Fibroblast of mammary gland (primary cell): ENCODE results near the gene GPR153.

Source experiments
- DNase-seq: peaks from one replicate; pipeline ENCODE4 v3.0.0-alpha.2; 2010; ENCODE audit warnings: low read depth
- H3K4me3 ChIP-seq: 2 replicates; pipeline ENCODE4 v1.5.1; 2011; ENCODE audit warnings: low read depth, mild to moderate bottlenecking, low read length, moderate library complexity; ENCODE audit not compliant: control insufficient read depth
- TF ChIP-seq, protein P1 (sequence below): conservative IDR thresholded peaks from 2 replicates; pipeline ENCODE4 v1.5.1; 2011; ENCODE audit warnings: low read depth, low read length, inconsistent platforms; ENCODE audit not compliant: control insufficient read depth, insufficient read depth

GPR153 gene

DNA sequence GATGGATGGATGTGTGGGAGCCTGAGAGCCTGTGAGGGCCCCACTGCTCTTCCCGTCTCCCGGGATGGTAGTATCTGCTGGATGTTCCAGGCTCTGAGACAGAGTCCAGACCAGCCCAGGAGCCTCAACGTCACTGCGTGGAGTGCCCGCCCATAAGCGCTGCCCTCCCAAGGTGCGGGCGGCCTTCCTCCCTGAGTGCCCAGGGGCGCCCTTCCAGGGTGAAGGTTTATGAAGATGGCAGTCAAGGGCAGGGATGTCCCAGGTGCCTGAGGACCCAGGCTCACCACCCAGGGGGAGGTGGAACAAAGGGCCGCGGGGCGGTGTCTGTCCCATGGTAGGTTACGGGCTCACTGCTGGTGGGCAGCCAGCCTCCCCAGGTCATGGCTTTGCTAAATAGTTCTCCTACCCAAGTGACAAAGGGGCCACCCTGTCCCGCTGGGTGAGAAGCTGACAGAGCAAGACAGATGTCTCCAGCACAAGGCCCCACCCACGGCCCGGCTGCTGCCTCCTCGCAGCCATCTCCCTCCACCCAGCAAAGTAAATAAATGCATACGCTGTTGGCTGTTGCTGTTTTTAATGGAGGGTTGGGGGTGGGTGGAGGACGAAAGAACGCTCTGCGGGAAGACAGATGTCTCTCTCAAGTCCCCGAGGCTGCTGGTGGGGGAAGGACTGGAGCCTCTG lies 9.0 kb upstream of the GPR153 start:
- no peak overlapping the region for H3K4me3 ChIP-seq
- DNase-seq: no peak
- TF ChIP-seq, protein P1, sequence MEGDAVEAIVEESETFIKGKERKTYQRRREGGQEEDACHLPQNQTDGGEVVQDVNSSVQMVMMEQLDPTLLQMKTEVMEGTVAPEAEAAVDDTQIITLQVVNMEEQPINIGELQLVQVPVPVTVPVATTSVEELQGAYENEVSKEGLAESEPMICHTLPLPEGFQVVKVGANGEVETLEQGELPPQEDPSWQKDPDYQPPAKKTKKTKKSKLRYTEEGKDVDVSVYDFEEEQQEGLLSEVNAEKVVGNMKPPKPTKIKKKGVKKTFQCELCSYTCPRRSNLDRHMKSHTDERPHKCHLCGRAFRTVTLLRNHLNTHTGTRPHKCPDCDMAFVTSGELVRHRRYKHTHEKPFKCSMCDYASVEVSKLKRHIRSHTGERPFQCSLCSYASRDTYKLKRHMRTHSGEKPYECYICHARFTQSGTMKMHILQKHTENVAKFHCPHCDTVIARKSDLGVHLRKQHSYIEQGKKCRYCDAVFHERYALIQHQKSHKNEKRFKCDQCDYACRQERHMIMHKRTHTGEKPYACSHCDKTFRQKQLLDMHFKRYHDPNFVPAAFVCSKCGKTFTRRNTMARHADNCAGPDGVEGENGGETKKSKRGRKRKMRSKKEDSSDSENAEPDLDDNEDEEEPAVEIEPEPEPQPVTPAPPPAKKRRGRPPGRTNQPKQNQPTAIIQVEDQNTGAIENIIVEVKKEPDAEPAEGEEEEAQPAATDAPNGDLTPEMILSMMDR: no peak

DNA sequence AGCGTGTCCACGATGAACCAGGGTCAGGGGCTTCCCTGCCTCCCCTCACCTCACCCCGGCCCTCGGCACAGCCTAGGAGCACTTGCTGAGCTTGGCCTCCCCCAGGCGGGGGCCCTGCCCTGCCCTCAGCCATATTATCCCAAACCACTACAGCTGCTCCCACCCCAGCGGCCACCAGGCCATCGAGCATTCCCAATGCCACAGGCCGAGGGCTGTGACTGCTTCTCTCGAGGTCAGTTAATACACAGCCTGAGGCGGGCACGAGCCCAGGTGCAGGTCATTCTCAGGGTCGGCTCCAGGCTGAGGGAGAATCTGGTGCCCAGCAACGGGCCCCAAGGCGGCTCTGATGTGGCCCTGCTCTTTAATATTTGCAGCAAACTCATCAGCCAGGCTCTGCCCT lies 8.4 kb upstream of the GPR153 start:
- no peak overlapping the region for H3K4me3 ChIP-seq
- TF ChIP-seq, protein P1: no peak
- no peak for DNase-seq

DNA sequence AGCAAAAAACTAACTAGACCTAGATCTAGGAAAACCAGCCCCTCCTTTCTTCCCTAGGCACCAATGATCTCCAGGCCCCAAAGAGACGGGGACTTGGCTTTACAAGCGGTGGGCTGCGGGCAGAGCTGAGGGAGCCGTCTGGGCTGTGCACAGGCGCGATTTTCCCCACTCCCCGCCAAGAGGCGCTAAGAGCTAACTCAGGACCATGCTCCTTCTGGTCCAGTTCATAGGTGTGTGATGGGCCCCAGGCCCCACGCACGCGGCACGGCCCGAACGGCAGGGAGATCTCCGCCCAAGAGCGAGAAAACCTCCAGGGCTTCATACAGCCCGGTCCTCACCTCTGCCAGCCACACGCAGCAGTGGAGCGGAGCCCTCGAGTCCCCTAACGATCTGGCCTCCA lies 7.5 kb upstream of the GPR153 start:
- H3K4me3 ChIP-seq: no peak overlapping the region
- TF ChIP-seq, protein P1: no peak
- DNase-seq: no peak

DNA sequence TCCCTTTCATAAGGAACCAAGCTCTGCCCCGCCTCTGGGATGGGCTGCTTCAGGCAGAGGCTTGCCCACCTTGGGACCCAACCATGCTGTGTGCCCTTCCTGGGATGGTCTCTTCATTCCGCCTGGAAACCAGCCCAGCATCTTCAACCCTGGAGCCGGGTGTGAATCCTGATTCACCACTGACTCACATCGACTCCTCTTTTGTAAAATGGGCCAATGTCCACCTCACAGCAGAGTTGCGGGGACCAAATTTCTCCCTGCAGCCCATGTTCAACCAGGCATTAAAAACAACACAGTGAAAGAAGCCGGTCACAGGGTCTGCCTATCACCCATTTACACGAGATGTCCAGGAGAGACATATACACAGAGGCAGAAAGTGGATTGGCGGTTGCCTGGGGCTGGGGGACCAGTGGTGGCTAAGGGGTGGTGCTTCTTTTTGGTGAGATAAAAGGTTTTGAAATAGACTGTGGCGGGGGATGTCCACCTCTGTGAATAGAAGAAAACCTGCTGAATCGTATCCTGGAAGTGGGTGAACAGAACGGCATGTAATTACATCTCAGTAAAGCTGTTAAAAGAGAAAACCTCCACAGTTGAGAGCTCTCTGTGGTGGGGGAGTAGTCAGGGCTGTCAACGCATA lies 6.9 kb upstream of the GPR153 start:
- DNase-seq: peak; percentile 71
- H3K4me3 ChIP-seq: no peak overlapping the region
- TF ChIP-seq, protein P1: no peak

DNA sequence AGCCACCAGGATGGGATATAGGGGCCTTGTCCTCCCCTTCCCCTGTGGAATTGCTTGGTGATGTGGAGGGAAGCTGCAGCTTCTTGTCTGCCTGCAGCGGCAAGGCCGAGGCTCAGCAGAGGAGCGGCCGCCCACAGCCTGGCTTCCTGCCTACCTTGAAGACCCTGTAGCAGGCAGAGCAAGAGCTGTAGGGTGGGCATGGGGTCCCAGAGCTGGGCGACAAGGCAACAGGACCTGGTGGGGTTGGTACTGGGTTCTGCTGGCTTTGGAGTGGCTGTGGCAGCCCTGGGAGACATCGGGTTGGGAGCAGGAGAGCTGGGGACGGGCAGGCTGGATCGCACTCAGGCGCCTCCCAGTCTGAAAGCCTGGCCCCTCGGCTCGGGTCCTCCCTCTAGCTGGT lies 5.7 kb upstream of the GPR153 start:
- TF ChIP-seq, protein P1: no peak
- H3K4me3 ChIP-seq: no peak overlapping the region
- no peak for DNase-seq

DNA sequence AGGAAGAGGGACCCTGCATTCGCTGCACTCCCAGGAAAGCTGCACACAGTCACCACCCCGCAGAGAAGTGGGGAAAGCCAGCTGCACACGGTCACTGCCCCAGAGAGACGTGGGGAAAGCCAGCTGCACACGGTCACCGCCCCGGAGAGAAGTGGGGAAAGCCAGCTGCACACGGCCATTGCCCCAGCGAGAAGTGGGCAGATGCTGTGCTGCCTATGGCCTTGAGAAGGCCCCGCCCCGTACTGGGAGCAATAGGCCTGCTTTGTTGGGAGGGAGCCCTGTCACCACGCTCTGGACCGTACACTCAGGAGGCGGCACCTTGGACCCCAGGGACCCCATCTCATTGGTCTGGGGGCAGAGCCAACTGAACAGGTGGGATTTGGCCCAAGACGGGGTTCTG lies 4.3 kb upstream of the GPR153 start:
- no peak for DNase-seq

More for the DNA sequence above, 4.3 kb upstream of the GPR153 start:
- TF ChIP-seq, protein P1: no peak
- H3K4me3 ChIP-seq: no peak overlapping the region
